OCI-LY1 (cell line): Measurements from ENCODE around the gene ADAM12.

ENCODE experiments used
- H2AFZ ChIP-seq: fragments of 200-600 bp; sonication (generic), shearing (Covaris generic); 2 replicates; pipeline ENCODE4 v1.6.0; 2014; ENCODE audit warnings: antibody characterized with exemption, mild to moderate bottlenecking, low read length
- H3F3A ChIP-seq: fragments of 200-600 bp; sonication (generic), shearing (Covaris generic); 2 replicates; pipeline ENCODE4 v1.6.0; 2014; ENCODE audit warnings: mild to moderate bottlenecking, antibody characterized with exemption, low read length, moderate library complexity; ENCODE audit not compliant: insufficient read depth
- H3K27ac ChIP-seq: fragments of 200-600 bp; sonication (generic); 2 replicates; pipeline ENCODE4 v1.5.1; 2014; ENCODE audit warnings: low read length, mixed run types, mild to moderate bottlenecking, low read depth; ENCODE audit not compliant: poor library complexity, severe bottlenecking
- H3K27me3 ChIP-seq: fragments of 200-600 bp; sonication (generic); 2 replicates; pipeline ENCODE4 v1.6.0; 2014; ENCODE audit warnings: antibody characterized with exemption, mild to moderate bottlenecking, low read length, moderate library complexity; ENCODE audit not compliant: insufficient read depth
- H3K36me3 ChIP-seq: fragments of 200-600 bp; sonication (generic); 2 replicates; pipeline ENCODE4 v1.6.1; 2014; ENCODE audit warnings: mild to moderate bottlenecking, antibody characterized with exemption, low read length, moderate library complexity, mixed read lengths; ENCODE audit not compliant: insufficient read depth
- H3K4me1 ChIP-seq: fragments of 200-600 bp; sonication (generic); 2 replicates; pipeline ENCODE4 v1.5.1; 2014; ENCODE audit warnings: mild to moderate bottlenecking, low read length, moderate library complexity; ENCODE audit not compliant: insufficient read depth, severe bottlenecking
- H3K4me2 ChIP-seq: fragments of 200-600 bp; sonication (generic), shearing (Covaris generic); 2 replicates; pipeline ENCODE4 v1.6.1; 2014; ENCODE audit warnings: low read length
- H3K4me3 ChIP-seq: fragments of 200-600 bp; sonication (generic); 2 replicates; pipeline ENCODE4 v1.5.1; 2014; ENCODE audit warnings: low read length, low read depth, mild to moderate bottlenecking, mixed read lengths; ENCODE audit not compliant: poor library complexity, severe bottlenecking
- H3K79me2 ChIP-seq: fragments of 200-600 bp; shearing (Covaris generic); 2 replicates; pipeline ENCODE4 v1.6.1; 2016; ENCODE audit warnings: mixed run types, low read length, mixed read lengths; ENCODE audit not compliant: insufficient read depth
- H3K9ac ChIP-seq: fragments of 200-600 bp; sonication (generic), shearing (Covaris generic); 2 replicates; pipeline ENCODE4 v1.6.1; 2014; ENCODE audit warnings: mild to moderate bottlenecking, low read length, mixed read lengths
- H3K9me2 ChIP-seq: fragments of 200-600 bp; sonication (generic), shearing (Covaris generic); 2 replicates; pipeline ENCODE4 v1.6.1; 2014; ENCODE audit warnings: low read depth, mild to moderate bottlenecking, low read length, mixed read lengths
- H3K9me3 ChIP-seq: fragments of 200-600 bp; shearing (Covaris generic); 2 replicates; pipeline ENCODE4 v1.6.1; 2014; ENCODE audit warnings: low read length, mixed read lengths
- H4K20me1 ChIP-seq: fragments of 200-600 bp; sonication (generic), shearing (Covaris generic); 2 replicates; pipeline ENCODE4 v1.6.0; 2016; ENCODE audit warnings: mild to moderate bottlenecking, low read length; ENCODE audit not compliant: insufficient read depth
- EZH2 ChIP-seq: fragments of 200-600 bp; sonication (generic), shearing (Covaris generic); IDR thresholded peaks from 2 replicates; pipeline ENCODE4 v1.8.0; 2017; ENCODE audit warnings: borderline replicate concordance, mixed run types, mild to moderate bottlenecking, antibody characterized with exemption, low read length, moderate library complexity, mixed read lengths
- TF ChIP-seq, protein P1 (sequence below): fragments of 200-600 bp; sonication (generic), shearing (Covaris generic); IDR thresholded peaks from 2 replicates; pipeline ENCODE4 v1.5.1; 2017; ENCODE audit warnings: mild to moderate bottlenecking, antibody characterized with exemption, low read length, moderate library complexity, mixed read lengths

The ADAM12 gene

GRCh38 chr10:126357169-126357568 lies 31.1 kb downstream of the ADAM12 start:
- Histone ChIP-seq H3K4me1 (no peaks in the 10 kb centered on the region), H3K27ac (no peak overlapping the region), H3K79me2 (no peaks in the 10 kb centered on the region), H3K27me3 (no peaks in the 10 kb centered on the region), H3K9me2 (no peaks in the 10 kb centered on the region), H3K4me3 (no peak overlapping the region), H3K36me3 (no peaks in the 10 kb centered on the region), H2AFZ (no peak overlapping the region), H3F3A (no peaks in the 10 kb centered on the region), H3K4me2 (no peak overlapping the region), H3K9me3 (no peaks in the 10 kb centered on the region), H4K20me1 (no peaks in the 10 kb centered on the region), H3K9ac (no peak overlapping the region)
- no peak for TF ChIP-seq EZH2
- TF ChIP-seq, protein P1, sequence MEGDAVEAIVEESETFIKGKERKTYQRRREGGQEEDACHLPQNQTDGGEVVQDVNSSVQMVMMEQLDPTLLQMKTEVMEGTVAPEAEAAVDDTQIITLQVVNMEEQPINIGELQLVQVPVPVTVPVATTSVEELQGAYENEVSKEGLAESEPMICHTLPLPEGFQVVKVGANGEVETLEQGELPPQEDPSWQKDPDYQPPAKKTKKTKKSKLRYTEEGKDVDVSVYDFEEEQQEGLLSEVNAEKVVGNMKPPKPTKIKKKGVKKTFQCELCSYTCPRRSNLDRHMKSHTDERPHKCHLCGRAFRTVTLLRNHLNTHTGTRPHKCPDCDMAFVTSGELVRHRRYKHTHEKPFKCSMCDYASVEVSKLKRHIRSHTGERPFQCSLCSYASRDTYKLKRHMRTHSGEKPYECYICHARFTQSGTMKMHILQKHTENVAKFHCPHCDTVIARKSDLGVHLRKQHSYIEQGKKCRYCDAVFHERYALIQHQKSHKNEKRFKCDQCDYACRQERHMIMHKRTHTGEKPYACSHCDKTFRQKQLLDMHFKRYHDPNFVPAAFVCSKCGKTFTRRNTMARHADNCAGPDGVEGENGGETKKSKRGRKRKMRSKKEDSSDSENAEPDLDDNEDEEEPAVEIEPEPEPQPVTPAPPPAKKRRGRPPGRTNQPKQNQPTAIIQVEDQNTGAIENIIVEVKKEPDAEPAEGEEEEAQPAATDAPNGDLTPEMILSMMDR = no peak

DNA sequence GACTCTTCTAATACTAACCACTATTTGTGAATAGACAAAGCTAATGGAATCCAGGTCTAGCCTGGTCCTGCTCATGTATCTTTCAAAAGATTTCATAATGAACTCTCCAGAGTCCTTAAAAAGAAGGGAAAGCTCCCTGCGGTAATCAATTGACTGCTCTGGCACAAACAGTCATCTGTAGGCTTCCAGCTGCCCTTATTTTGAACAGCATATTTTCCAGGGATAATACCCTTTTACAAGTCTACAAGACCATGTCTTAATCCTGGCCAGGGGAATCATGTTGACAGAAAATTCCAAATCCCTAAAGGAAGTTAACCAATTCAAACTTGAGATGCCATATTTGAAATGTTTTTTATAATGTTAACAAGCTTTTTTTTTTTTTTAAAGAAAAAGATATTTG lies 34.6 kb downstream of the ADAM12 start:
- H3K27ac ChIP-seq = no peak overlapping the region
- H3K4me2 ChIP-seq = no peak overlapping the region
- H3K4me1 ChIP-seq = no peaks in the 10 kb centered on the region
- no peak overlapping the region for H3K9ac ChIP-seq
- no peaks in the 10 kb centered on the region for H3K79me2 ChIP-seq
- H3F3A ChIP-seq = no peaks in the 10 kb centered on the region
- TF ChIP-seq, protein P1 = no peak
- TF ChIP-seq EZH2 = no peak
- no peaks in the 10 kb centered on the region for H3K36me3 ChIP-seq
- H3K9me3 ChIP-seq = no peaks in the 10 kb centered on the region
- H2AFZ ChIP-seq = no peak overlapping the region
- no peaks in the 10 kb centered on the region for H3K27me3 ChIP-seq
- H3K9me2 ChIP-seq = no peaks in the 10 kb centered on the region
- H4K20me1 ChIP-seq = no peaks in the 10 kb centered on the region
- H3K4me3 ChIP-seq = no peak overlapping the region

GRCh38 chr10:126352453-126352852 lies 35.8 kb downstream of the ADAM12 start:
- Histone ChIP-seq H3K9ac (no peak overlapping the region), H3K4me1 (no peaks in the 10 kb centered on the region), H3K9me2 (no peaks in the 10 kb centered on the region), H3K9me3 (no peaks in the 10 kb centered on the region), H3K36me3 (no peaks in the 10 kb centered on the region), H3K27me3 (no peaks in the 10 kb centered on the region), H2AFZ (no peak overlapping the region), H3F3A (no peaks in the 10 kb centered on the region), H3K4me3 (no peak overlapping the region), H3K79me2 (no peaks in the 10 kb centered on the region), H4K20me1 (no peaks in the 10 kb centered on the region), H3K27ac (no peak overlapping the region), H3K4me2 (no peak overlapping the region)
- TF ChIP-seq, protein P1 = no peak
- TF ChIP-seq EZH2 = no peak
